Measurements from ENCODE around the gene PTPN4.

DNA sequence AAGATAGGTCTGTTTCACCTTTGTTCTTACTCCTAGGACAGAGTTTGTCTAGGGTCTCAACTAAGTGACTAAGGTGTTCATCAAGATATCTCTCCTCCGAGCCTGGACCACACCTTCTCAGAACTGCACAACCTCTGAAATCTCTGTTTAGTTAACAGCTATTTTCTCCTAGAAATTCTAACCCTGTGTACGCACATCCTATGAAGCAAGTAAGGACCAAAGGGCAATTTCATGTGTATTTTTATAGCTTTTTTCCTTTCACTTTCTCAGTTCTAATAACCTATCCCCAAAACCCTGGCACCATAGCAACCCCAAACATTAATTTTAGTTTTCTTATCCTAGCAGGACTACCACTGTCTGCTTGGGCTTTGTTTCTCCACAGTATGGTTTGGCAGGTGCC, 59.1 kb downstream of the PTPN4 start:
- TF ChIP-seq, protein P1, sequence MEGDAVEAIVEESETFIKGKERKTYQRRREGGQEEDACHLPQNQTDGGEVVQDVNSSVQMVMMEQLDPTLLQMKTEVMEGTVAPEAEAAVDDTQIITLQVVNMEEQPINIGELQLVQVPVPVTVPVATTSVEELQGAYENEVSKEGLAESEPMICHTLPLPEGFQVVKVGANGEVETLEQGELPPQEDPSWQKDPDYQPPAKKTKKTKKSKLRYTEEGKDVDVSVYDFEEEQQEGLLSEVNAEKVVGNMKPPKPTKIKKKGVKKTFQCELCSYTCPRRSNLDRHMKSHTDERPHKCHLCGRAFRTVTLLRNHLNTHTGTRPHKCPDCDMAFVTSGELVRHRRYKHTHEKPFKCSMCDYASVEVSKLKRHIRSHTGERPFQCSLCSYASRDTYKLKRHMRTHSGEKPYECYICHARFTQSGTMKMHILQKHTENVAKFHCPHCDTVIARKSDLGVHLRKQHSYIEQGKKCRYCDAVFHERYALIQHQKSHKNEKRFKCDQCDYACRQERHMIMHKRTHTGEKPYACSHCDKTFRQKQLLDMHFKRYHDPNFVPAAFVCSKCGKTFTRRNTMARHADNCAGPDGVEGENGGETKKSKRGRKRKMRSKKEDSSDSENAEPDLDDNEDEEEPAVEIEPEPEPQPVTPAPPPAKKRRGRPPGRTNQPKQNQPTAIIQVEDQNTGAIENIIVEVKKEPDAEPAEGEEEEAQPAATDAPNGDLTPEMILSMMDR (IDR thresholded peaks at IDR 0.05; ENCODE audit: poor library complexity, severe bottlenecking), result no peak
- TF ChIP-seq, protein P2, sequence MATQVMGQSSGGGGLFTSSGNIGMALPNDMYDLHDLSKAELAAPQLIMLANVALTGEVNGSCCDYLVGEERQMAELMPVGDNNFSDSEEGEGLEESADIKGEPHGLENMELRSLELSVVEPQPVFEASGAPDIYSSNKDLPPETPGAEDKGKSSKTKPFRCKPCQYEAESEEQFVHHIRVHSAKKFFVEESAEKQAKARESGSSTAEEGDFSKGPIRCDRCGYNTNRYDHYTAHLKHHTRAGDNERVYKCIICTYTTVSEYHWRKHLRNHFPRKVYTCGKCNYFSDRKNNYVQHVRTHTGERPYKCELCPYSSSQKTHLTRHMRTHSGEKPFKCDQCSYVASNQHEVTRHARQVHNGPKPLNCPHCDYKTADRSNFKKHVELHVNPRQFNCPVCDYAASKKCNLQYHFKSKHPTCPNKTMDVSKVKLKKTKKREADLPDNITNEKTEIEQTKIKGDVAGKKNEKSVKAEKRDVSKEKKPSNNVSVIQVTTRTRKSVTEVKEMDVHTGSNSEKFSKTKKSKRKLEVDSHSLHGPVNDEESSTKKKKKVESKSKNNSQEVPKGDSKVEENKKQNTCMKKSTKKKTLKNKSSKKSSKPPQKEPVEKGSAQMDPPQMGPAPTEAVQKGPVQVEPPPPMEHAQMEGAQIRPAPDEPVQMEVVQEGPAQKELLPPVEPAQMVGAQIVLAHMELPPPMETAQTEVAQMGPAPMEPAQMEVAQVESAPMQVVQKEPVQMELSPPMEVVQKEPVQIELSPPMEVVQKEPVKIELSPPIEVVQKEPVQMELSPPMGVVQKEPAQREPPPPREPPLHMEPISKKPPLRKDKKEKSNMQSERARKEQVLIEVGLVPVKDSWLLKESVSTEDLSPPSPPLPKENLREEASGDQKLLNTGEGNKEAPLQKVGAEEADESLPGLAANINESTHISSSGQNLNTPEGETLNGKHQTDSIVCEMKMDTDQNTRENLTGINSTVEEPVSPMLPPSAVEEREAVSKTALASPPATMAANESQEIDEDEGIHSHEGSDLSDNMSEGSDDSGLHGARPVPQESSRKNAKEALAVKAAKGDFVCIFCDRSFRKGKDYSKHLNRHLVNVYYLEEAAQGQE (IDR thresholded peaks at IDR 0.05; ENCODE audit: borderline replicate concordance), result no peak
- no peak for TF ChIP-seq EZH2 (IDR thresholded peaks at IDR 0.05; ENCODE audit: borderline replicate concordance, insufficient read depth, low read length, poor library complexity, severe bottlenecking)
- TF ChIP-seq TAF1 (IDR thresholded peaks at IDR 0.05; ENCODE audit: low read depth), result no peak
- TF ChIP-seq EP300 (conservative IDR thresholded peaks at IDR 0.05; ENCODE audit: poor library complexity, severe bottlenecking), result no peak

Data from neural cell (in vitro differentiated cells).